DND-41 (cell line): ENCODE results near the gene CRB3.

Source experiments
- ATAC-seq: fragments of 200-7000 bp; cut with Tn5 transposase; 3 replicates; pipeline ENCODE4 v1.9.1; 2021; ENCODE audit warnings: low read depth; ENCODE audit not compliant: insufficient read depth
- DNase-seq: peaks from one replicate; pipeline ENCODE4 v3.0.0-alpha.2; 2020
- H2AFZ ChIP-seq: 2 replicates; pipeline ENCODE4 v1.6.0; 2012; ENCODE audit warnings: low read depth, low read length
- H3K27ac ChIP-seq: 2 replicates; pipeline ENCODE4 v1.5.1; 2012; ENCODE audit warnings: low read length, inconsistent platforms
- H3K27me3 ChIP-seq: fragments of 200-600 bp; sonication (generic); 2 replicates; pipeline ENCODE4 v1.6.0; 2012; ENCODE audit warnings: low read length, mild to moderate bottlenecking, inconsistent platforms; ENCODE audit not compliant: insufficient read depth, poor library complexity
- H3K36me3 ChIP-seq: 2 replicates; pipeline ENCODE4 v1.5.1; 2012; ENCODE audit warnings: low read length, inconsistent platforms; ENCODE audit not compliant: insufficient read depth
- H3K4me1 ChIP-seq: 2 replicates; pipeline ENCODE4 v1.5.1; 2012; ENCODE audit warnings: mild to moderate bottlenecking, low read length; ENCODE audit not compliant: insufficient read depth
- H3K4me2 ChIP-seq: 2 replicates; pipeline ENCODE4 v1.6.0; 2012; ENCODE audit warnings: mild to moderate bottlenecking, moderate library complexity, low read length, inconsistent platforms; ENCODE audit not compliant: insufficient read depth
- H3K4me3 ChIP-seq, 2 experiments: fragments of 200-600 bp in 1 of 2; shearing (Covaris generic) in 1 of 2; 2 replicates each; pipeline ENCODE4 v1.5.1; 2012 to 2016; ENCODE audit warnings: inconsistent platforms in 2 of 2, low read length in 2 of 2, mild to moderate bottlenecking in 2 of 2, low read depth in 1 of 2, moderate library complexity in 1 of 2
- H3K79me2 ChIP-seq: 2 replicates; pipeline ENCODE4 v1.6.0; 2012; ENCODE audit warnings: low read length, inconsistent platforms; ENCODE audit not compliant: insufficient read depth
- H3K9ac ChIP-seq: 2 replicates; pipeline ENCODE4 v1.6.0; 2012; ENCODE audit warnings: low read depth, mild to moderate bottlenecking, inconsistent platforms, low read length, moderate library complexity
- H3K9me3 ChIP-seq: 2 replicates; pipeline ENCODE4 v1.5.1; 2012; ENCODE audit warnings: low read length, moderate library complexity, mild to moderate bottlenecking, inconsistent platforms; ENCODE audit not compliant: insufficient read depth, severe bottlenecking
- H4K20me1 ChIP-seq: 2 replicates; pipeline ENCODE4 v1.6.0; 2012; ENCODE audit warnings: low read length; ENCODE audit not compliant: insufficient read depth
- CTCF ChIP-seq: IDR thresholded peaks from 2 replicates; pipeline ENCODE4 v1.5.1; 2012; ENCODE audit warnings: borderline replicate concordance, low read length, moderate library complexity, mild to moderate bottlenecking; ENCODE audit not compliant: poor library complexity, severe bottlenecking; ENCODE audit errors: extremely low read depth
- EZH2 ChIP-seq: IDR thresholded peaks from 3 replicates; pipeline ENCODE4 v1.6.1; 2012; ENCODE audit warnings: borderline replicate concordance, low read depth, mild to moderate bottlenecking, moderate library complexity, low read length, inconsistent platforms; ENCODE audit not compliant: severe bottlenecking

Gene CRB3

GRCh38 chr19:6473647-6474046 lies 9.6 kb downstream of the CRB3 start:
- Histone ChIP-seq H3K4me1 (no peaks in the 10 kb centered on the region), H3K79me2 (no peaks in the 10 kb centered on the region), H3K4me3 (no peak overlapping the region), H3K4me2 (no peak overlapping the region), H3K27me3 (no peaks in the 10 kb centered on the region), H2AFZ (no peak overlapping the region), H3K36me3 (peaks cover 32% of the 10 kb centered on the region), H3K9ac (no peak overlapping the region), H3K9me3 (no peaks in the 10 kb centered on the region), H4K20me1 (no peaks in the 10 kb centered on the region), H3K27ac (no peak overlapping the region)
- DNase-seq, result no peak
- no peak for ATAC-seq
- TF ChIP-seq CTCF (no peak), EZH2 (no peak)

GRCh38 chr19:6475321-6476108 lies 11.4 kb downstream of the CRB3 start:
- Histone ChIP-seq H3K9me3 (no peaks in the 10 kb centered on the region), H3K4me3 (no peak overlapping the region), H3K27me3 (no peaks in the 10 kb centered on the region), H3K4me2 (no peak overlapping the region), H3K9ac (no peak overlapping the region), H3K27ac (no peak overlapping the region), H3K4me1 (peaks cover 8% of the 10 kb centered on the region), H3K36me3 (peaks cover 38% of the 10 kb centered on the region), H4K20me1 (no peaks in the 10 kb centered on the region), H2AFZ (no peak overlapping the region), H3K79me2 (peaks cover 6% of the 10 kb centered on the region; the same call in 1 of the 2 replicates)
- DNase-seq (no peak), ATAC-seq (no peak)
- TF ChIP-seq EZH2 (no peak), CTCF (no peak)

GRCh38 chr19:6476155-6476895 lies 12.3 kb downstream of the CRB3 start:
- H3K4me2 ChIP-seq, result no peak overlapping the region

More at GRCh38 chr19:6476155-6476895, 12.3 kb downstream of the CRB3 start:
- TF ChIP-seq EZH2 (no peak), CTCF (no peak)
- Histone ChIP-seq H3K9me3 (no peaks in the 10 kb centered on the region), H4K20me1 (no peaks in the 10 kb centered on the region), H3K4me3 (no peak overlapping the region), H3K79me2 (peaks cover 12% of the 10 kb centered on the region), H3K4me1 (peaks cover 16% of the 10 kb centered on the region), H3K27me3 (no peaks in the 10 kb centered on the region), H3K27ac (no peak overlapping the region), H2AFZ (no peak overlapping the region), H3K9ac (no peak overlapping the region), H3K36me3 (peaks cover 38% of the 10 kb centered on the region)
- DNase-seq (peak; percentile 63), ATAC-seq (peak; percentile 75)
